Heart right ventricle (tissue), 16 donors: ENCODE results near the gene NUB1. TPM values are rescaled to one million over a fixed set of nuclear protein-coding genes. Genes with fewer than 3 reads are reported as not detected.
A peak's percentile ranks its signal among the peaks of the same experiment; 100 is the strongest.

Source experiments
- ATAC-seq, 8 donors: fragments of 200-7000 bp; cut with Tn5 transposase; one replicate each; pipeline ENCODE4 v1.9.1; 2020; ENCODE audit warnings: mild to moderate bottlenecking in 8 of 8, moderate library complexity in 8 of 8, moderate number of reproducible peaks in 1 of 8
- DNase-seq, 2 donors: peaks; one replicate each; pipeline ENCODE4 v3.0.0-alpha.2; 2020
- H3K27ac ChIP-seq, 10 donors: fragments of 200-600 bp; sonication (generic) in 2 of 10; one replicate each; pipeline versions ENCODE4 v1.5.0 to v1.8.0; 2020 to 2022; ENCODE audit warnings: mild to moderate bottlenecking in 3 of 10
- H3K27me3 ChIP-seq, 7 donors: fragments of 200-600 bp; one replicate each; pipeline ENCODE4 v1.8.0; 2021 to 2022; ENCODE audit warnings: mild to moderate bottlenecking in 2 of 7
- H3K36me3 ChIP-seq, 9 donors: fragments of 200-600 bp; sonication (generic) in 1 of 9; one replicate each; pipeline versions ENCODE4 v1.5.0 to v1.8.0; 2020 to 2022; ENCODE audit warnings: mild to moderate bottlenecking in 2 of 9
- H3K4me1 ChIP-seq, 9 donors: fragments of 200-600 bp; sonication (generic) in 1 of 9; one replicate each; pipeline versions ENCODE4 v1.5.0 to v1.8.0; 2020 to 2022; ENCODE audit warnings: mild to moderate bottlenecking in 4 of 9
- H3K4me3 ChIP-seq, 10 donors: fragments of 200-600 bp; sonication (generic) in 2 of 10; one replicate each; pipeline versions ENCODE4 v1.5.0 to v1.8.0; 2020 to 2022; ENCODE audit warnings: mild to moderate bottlenecking in 7 of 10, moderate library complexity in 2 of 10
- H3K9me3 ChIP-seq, 11 donors: fragments of 200-600 bp in 10 of 11; sonication (generic) in 2 of 11; one replicate each; pipeline versions ENCODE4 v1.5.0 to v1.8.0; 2013 to 2022; ENCODE audit warnings: mild to moderate bottlenecking in 2 of 11, control low read depth in 1 of 11, moderate library complexity in 1 of 11
- WGBS, 2 donors: extraction: QIAGEN DNeasy Blood & Tissue Kit; methylation state at CpG; one replicate each; pipeline ENCODE4 v1.1.7; 2013; ENCODE audit warnings: inconsistent platforms in 1 of 2; 5-methylcytosine and 5-hydroxymethylcytosine counted together
- intact Hi-C, 10 donors: fragments of 100-400 bp; cut with DNase I; formaldehyde crosslinking; loops; one replicate each; pipeline versions ENCODE4 v1.11.1 to v1.14.2; 2022
- polyA plus RNA-seq, 2 donors: library from polyadenylated mRNA; stranded (reverse); fragments of 200-250 nt; gene quantifications; one replicate each; pipeline ENCODE4 v1.2.3, GENCODE V29; 2013
- total RNA-seq, 10 donors: library from RNA; stranded (reverse); fragmentation: NEBNext Ultra II Directional in 3 of 10; extraction: Animal tissue kit (Norgen Biotek cat#: 25700) in 3 of 10; gene quantifications; one replicate each; pipeline versions ENCODE4 v1.2.1 to v1.2.4, GENCODE V29; 2021 to 2023
- TF ChIP-seq, protein P1 (sequence below), 9 donors: fragments of 200-600 bp; sonication (generic) in 2 of 9; IDR thresholded peaks; one replicate each; pipeline versions ENCODE4 v1.5.0 to v1.8.0; 2021 to 2022; ENCODE audit warnings: antibody characterized with exemption in 9 of 9, mild to moderate bottlenecking in 5 of 9, moderate library complexity in 1 of 9
- donor health status: Arrhythmogenic right ventricular cardiomyopathy.
- donor health status: ischemic (EF 13 %, LVEDD 7.1; RV severe dilation, severe dysfunction).
- donor health status: healthy with polysubstance abuse.
- donor health status: DM: no; HTN: yes; CAD: no.
- donor health status: DM: no; HTN: no; CAD: no.
- donor health status: ischemic (EF 25% LVEDD 6.9; RV normal size, moderate dysfunction).
- donor health status: ischemic (EF 25% LVEDD 5.7; RV mildly dilated, moderate dysfunction).
- donor health status: healthy.
- donor health status: DM: yes; HTN: yes; CAD: no.
- donor health status: Ischemic cardiomyopathy.
- donor health status: ischemic (EF 35%, LVEDD 5.7; RV mildly dilated, moderate dysfunction).
- donor health status: nonischemic (EF 11% LVEDD 7.7; RV severe dilation, severe dysfunction).
- donor health status: DM: yes; HTN: yes; CAD: no.
- donor health status: PGD.
- donor health status: ischemic (EF 29% LVEDD 5.4; RV normal size, mild dysfunction).
- donor health status: nonischemic (EF 23%, LVEDD 6.1; RV moderate dilation, normal function).

NUB1 gene
- total and polyA plus RNA-seq, 12 donors = 22.6 to 53.0 (median 41.6) TPM

DNA sequence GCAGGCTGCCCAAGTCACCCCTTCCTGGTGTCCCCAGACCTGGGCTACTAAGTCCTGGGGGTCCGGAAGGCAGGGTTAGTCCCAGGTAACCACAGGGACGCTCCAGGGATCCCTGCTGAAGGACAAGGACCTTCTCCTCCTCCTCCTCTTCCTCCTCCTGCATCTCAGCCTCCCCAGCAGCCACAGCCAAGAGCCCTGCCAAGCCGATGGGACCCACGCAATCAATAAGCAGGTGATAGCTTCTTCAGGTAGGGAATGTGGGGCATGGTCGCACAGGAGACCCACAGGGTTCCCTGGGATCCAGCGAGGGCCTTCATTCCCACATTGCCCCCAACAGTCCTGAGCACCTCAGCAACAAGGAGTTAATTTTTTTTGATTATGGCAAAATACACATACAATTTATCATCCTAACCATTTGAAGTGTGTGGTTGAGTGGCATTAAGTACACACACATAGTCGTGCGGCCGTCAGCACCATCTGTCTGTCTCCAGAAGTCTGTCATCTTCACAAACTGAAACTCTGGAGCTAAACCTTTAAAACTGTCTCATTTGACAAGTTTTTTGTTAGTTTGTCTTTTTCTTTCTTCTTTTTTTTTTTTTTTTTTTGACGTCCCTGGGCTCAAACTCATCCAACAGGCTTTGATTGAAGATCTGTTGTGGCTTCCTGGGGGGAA lies 86.2 kb downstream of the NUB1 start:
- intact Hi-C loops = no loop called here
- Histone ChIP-seq H3K4me1 (peaks cover 0 to 40% (median 9%) of the 10 kb centered on the region in 9 donors), H3K9me3 (no peaks in the 10 kb centered on the region), H3K27me3 (peaks cover 0 to 20% (median 0%) of the 10 kb centered on the region in 7 donors), H3K27ac (peak overlapping the region in 1 of 10 donors; percentile 63), H3K4me3 (no peak overlapping the region), H3K36me3 (no peaks in the 10 kb centered on the region)
- 82 to 88% methylated on average over 10 of the region's 10 CpGs for WGBS, 2 donors
- TF ChIP-seq, protein P1, sequence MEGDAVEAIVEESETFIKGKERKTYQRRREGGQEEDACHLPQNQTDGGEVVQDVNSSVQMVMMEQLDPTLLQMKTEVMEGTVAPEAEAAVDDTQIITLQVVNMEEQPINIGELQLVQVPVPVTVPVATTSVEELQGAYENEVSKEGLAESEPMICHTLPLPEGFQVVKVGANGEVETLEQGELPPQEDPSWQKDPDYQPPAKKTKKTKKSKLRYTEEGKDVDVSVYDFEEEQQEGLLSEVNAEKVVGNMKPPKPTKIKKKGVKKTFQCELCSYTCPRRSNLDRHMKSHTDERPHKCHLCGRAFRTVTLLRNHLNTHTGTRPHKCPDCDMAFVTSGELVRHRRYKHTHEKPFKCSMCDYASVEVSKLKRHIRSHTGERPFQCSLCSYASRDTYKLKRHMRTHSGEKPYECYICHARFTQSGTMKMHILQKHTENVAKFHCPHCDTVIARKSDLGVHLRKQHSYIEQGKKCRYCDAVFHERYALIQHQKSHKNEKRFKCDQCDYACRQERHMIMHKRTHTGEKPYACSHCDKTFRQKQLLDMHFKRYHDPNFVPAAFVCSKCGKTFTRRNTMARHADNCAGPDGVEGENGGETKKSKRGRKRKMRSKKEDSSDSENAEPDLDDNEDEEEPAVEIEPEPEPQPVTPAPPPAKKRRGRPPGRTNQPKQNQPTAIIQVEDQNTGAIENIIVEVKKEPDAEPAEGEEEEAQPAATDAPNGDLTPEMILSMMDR (IDR thresholded peaks at IDR 0.05) = no peak
- ATAC-seq = no peak
- DNase-seq = no peak

Other genes with a start within 250 kb of the NUB1 start
- 1 to 10 TPM in 2 of 10 donors, under 1 TPM in 5, not detected in 3; 0.30 to 2.0 (median 0.93) TPM for gene GBX1, start 174.1 kb upstream of the NUB1 start, total RNA-seq
- 1 to 10 TPM in 1 of 2 donors, under 1 TPM in 1; 0.04 to 1.0 TPM for gene GBX1, start 174.1 kb upstream of the NUB1 start, polyA plus RNA-seq
- 10 to 100 TPM; 17.5 to 44.6 (median 29.1) TPM for gene ASB10, start 154.6 kb upstream of the NUB1 start, total RNA-seq
- gene ASB10, start 154.6 kb upstream of the NUB1 start, polyA plus RNA-seq = 10 to 100 TPM in 1 of 2 donors, 1 to 10 TPM in 1; 7.2 to 63.4 TPM
- not detected for gene H2BK1, start 131.3 kb upstream of the NUB1 start, total RNA-seq
- gene H2BK1, start 131.3 kb upstream of the NUB1 start, polyA plus RNA-seq = not detected
- gene ABCF2, start 114.6 kb upstream of the NUB1 start, total RNA-seq = 10 to 100 TPM; 25.2 to 33.8 (median 29.5) TPM
- gene ABCF2, start 114.6 kb upstream of the NUB1 start, polyA plus RNA-seq = 10 to 100 TPM; 13.0 to 35.2 TPM
- 10 to 100 TPM; 12.1 to 22.4 (median 17.4) TPM for gene CHPF2, start 109.3 kb upstream of the NUB1 start, total RNA-seq
- gene CHPF2, start 109.3 kb upstream of the NUB1 start, polyA plus RNA-seq = 10 to 100 TPM; 19.2 to 20.9 TPM
- gene SMARCD3, start 93.1 kb upstream of the NUB1 start, total RNA-seq = 100 to 1,000 TPM in 5 of 10 donors, 10 to 100 TPM in 5; 78.0 to 119 (median 97.6) TPM
- 100 to 1,000 TPM in 1 of 2 donors, 10 to 100 TPM in 1; 77.7 to 175 TPM for gene SMARCD3, start 93.1 kb upstream of the NUB1 start, polyA plus RNA-seq
- under 1 TPM in 7 of 10 donors, not detected in 3; 0.15 to 0.52 (median 0.33) TPM for gene WDR86, start 68.2 kb downstream of the NUB1 start, total RNA-seq
- under 1 TPM; 0.17 to 0.22 TPM for gene WDR86, start 68.2 kb downstream of the NUB1 start, polyA plus RNA-seq
- gene CRYGN, start 98.3 kb downstream of the NUB1 start, total RNA-seq = under 1 TPM in 2 of 10 donors, not detected in 8; 0.15 to 0.72 TPM
- under 1 TPM; 0.07 to 0.29 TPM for gene CRYGN, start 98.3 kb downstream of the NUB1 start, polyA plus RNA-seq
- gene RHEB, start 178.1 kb downstream of the NUB1 start, total RNA-seq = 100 to 1,000 TPM in 8 of 10 donors, 10 to 100 TPM in 2; 87.0 to 166 (median 104) TPM
- 100 to 1,000 TPM in 1 of 2 donors, 10 to 100 TPM in 1; 56.0 to 174 TPM for gene RHEB, start 178.1 kb downstream of the NUB1 start, polyA plus RNA-seq